ENCODE measurements around the gene NT5C. TPM values are rescaled to one million over a fixed set of nuclear protein-coding genes. Genes with fewer than 3 reads are reported as not detected.
"Not testable (repeated sequence)": the region's sequence is repeated elsewhere in the genome, so short reads cannot be mapped to it uniquely, and the experiment has no call there.

Gene NT5C
- total RNA-seq, 2 donors from 2014 or later = 56.0 to 64.9 TPM

- Mint-ChIP-seq H3K9me3 (no peaks in the 10 kb centered on the region), H3K4me3 (peak overlapping the region; percentile 94), H3K27me3 (no peaks in the 10 kb centered on the region), H3K36me3 (ENCODE audit: low read depth) (peaks cover 44% of the 10 kb centered on the region), H3K27ac (peak overlapping the region; percentile 85), H3K4me1 (peaks cover 32% of the 10 kb centered on the region)
- peak; percentile 1 for ATAC-seq (replicated peaks)
These were observed 22.2 kb upstream of the NT5C start for GRCh38 chr17:75153780-75154194.

- Mint-ChIP-seq H3K27ac (peak overlapping the region; percentile 85), H3K4me1 (peaks cover 36% of the 10 kb centered on the region), H3K27me3 (no peaks in the 10 kb centered on the region), H3K4me3 (peak overlapping the region; percentile 94), H3K9me3 (no peaks in the 10 kb centered on the region), H3K36me3 (ENCODE audit: low read depth) (peaks cover 51% of the 10 kb centered on the region)
- peak; percentile 18 for ATAC-seq (replicated peaks)
These were observed 21.6 kb upstream of the NT5C start for GRCh38 chr17:75152922-75153779.

DNA sequence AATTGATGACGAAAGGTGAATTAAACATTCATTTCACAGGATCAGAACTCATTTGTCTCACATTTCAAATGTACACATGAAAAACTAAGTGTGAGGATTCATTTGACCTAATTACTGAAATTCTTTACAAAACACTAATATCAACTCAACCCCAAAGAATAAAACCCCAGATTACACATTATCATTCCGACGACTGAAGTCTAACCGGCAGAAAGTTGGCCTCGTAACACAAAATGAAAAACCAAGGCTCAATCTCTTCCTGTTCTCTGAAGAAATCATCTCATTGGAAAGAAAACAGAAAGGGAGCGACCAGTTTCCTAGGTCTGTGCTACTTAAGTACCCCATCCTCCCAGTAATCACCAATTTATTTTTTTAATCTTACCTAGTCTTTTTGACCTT lies 21.0 kb upstream of the NT5C start:
- no peak for ATAC-seq (replicated peaks)
- H3K27ac Mint-ChIP-seq = peak overlapping the region; percentile 85
- H3K4me3 Mint-ChIP-seq = peak overlapping the region; percentile 94
- no peaks in the 10 kb centered on the region for H3K27me3 Mint-ChIP-seq
- no peaks in the 10 kb centered on the region for H3K9me3 Mint-ChIP-seq
- peaks cover 57% of the 10 kb centered on the region for H3K36me3 Mint-ChIP-seq (ENCODE audit: low read depth)
- H3K4me1 Mint-ChIP-seq = peaks cover 36% of the 10 kb centered on the region

DNA sequence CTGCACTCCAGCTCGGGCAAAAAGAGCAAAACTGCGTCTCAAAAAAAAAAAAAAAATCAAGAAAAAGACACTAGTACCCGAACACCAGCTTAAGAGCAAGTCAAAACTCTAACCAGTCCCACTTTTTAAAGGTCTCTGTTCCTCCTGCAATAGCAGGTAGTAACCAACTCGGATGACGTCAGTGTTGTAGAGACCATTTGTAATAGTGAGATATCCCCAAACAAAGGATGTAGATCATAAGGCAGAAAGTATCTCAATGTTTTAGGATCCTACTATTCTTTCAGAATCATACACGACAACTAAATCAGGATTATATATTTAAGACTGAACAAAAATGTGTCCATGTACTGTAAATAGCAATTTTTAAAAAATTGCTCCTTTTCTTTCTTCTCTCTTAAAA lies 20.4 kb upstream of the NT5C start:
- peak overlapping the region; percentile 85 for H3K27ac Mint-ChIP-seq

DNA sequence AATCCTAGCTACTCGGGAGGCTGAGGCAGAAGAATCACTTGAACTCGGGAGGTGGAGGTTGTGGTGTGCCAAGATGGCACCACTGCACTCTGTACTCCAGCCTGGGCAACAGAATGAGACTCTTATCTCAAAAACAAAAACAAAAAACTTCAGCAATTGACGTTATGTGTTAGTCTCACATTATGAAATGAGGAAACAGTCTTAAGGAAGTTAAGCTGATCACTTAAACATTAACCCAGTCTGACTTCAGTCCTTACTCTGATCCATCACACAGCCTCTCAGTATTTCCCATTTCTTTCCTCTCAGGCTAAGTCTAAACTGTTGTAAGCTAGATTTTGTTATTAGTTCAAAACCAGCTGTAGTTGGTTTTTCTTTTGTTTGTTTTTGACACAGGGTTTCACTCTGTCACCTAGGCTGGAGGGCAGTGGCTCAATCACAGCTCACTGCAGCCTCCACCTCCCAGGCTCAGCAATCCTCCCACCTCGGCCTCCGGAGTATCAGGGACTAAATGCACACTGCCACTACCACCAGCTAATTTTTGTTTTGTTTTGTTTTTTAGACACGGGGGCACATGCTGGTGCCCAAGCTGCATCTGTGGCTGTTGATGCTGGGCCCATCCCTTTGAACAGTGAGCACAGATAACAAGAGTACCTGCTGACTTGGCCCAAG lies 16.5 kb upstream of the NT5C start:
- no peak overlapping the region for H3K4me3 Mint-ChIP-seq
- peak overlapping the region; percentile 28 for H3K27ac Mint-ChIP-seq
- ATAC-seq (replicated peaks) = no peak
- peaks cover 28% of the 10 kb centered on the region for H3K4me1 Mint-ChIP-seq
- no peaks in the 10 kb centered on the region for H3K27me3 Mint-ChIP-seq
- H3K36me3 Mint-ChIP-seq (ENCODE audit: low read depth) = peaks cover 86% of the 10 kb centered on the region
- H3K9me3 Mint-ChIP-seq = no peaks in the 10 kb centered on the region

More for the DNA sequence above, 20.4 kb upstream of the NT5C start:
- H3K4me3 Mint-ChIP-seq = peak overlapping the region; percentile 94
- no peak for ATAC-seq (replicated peaks)
- no peaks in the 10 kb centered on the region for H3K9me3 Mint-ChIP-seq
- peaks cover 38% of the 10 kb centered on the region for H3K4me1 Mint-ChIP-seq
- H3K36me3 Mint-ChIP-seq (ENCODE audit: low read depth) = peaks cover 63% of the 10 kb centered on the region
- H3K27me3 Mint-ChIP-seq = no peaks in the 10 kb centered on the region

DNA sequence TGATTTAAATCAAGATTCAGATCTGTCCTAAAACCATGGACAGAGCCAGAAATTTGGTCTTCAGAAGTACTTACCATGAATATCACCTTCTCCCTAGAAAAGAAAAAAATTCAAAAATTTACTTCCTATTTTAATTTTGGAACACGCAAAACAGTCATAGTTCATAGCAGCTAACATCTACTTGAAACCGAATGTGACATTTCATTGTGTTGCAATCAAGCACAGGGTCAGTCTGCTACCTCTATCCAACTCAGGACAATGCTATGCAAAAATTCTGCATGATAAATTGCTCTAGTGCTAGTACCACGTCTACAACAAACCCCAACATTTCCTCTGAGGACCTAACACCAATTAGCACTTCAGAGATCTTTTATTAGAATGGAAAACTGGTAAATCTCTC lies 15.1 kb upstream of the NT5C start:
- Mint-ChIP-seq H3K27ac (peak overlapping the region; percentile 14), H3K4me1 (peaks cover 16% of the 10 kb centered on the region)
- ATAC-seq (replicated peaks) = no peak

DNA sequence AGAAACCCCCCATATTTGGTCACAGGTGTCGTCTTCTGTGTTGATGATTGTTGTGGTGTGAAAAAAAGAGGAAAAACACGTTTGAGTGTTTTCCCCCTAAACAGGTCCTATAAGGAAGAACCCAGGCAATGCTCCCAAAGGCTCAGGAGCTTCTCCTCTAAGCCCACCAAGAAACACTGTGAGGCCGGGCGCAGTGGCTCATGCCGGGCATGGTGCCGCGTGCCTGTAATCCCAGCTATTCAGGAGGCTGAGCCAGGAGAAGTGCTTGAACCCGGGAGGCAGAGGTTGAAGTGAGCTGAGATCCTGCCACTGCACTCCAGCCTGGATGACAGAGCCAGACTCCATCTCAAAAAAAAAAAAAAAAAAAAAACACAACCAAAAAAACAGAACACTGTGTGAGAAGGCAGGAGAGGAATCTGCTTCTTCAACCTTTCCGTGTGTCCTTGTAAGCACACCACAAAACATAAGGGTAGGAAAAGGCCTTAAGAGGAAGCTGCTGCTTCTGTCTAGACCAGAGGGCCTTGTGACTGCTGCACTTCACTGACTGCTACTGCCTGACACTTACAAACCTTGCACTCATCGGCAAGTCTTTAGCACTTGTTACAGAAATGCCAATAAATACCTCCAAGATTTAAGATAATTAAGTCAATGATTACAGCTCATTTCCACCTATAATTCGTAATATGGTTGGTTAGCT lies 13.4 kb upstream of the NT5C start:
- Mint-ChIP-seq H3K9me3 (no peaks in the 10 kb centered on the region), H3K27me3 (no peaks in the 10 kb centered on the region), H3K36me3 (ENCODE audit: low read depth) (peaks cover 98% of the 10 kb centered on the region), H3K4me1 (peaks cover 15% of the 10 kb centered on the region), H3K27ac (no peak overlapping the region), H3K4me3 (no peak overlapping the region)
- no peak for ATAC-seq (replicated peaks)

More for the DNA sequence above, 15.1 kb upstream of the NT5C start:
- no peaks in the 10 kb centered on the region for H3K9me3 Mint-ChIP-seq
- H3K4me3 Mint-ChIP-seq = no peak overlapping the region
- H3K27me3 Mint-ChIP-seq = no peaks in the 10 kb centered on the region
- H3K36me3 Mint-ChIP-seq (ENCODE audit: low read depth) = peaks cover 85% of the 10 kb centered on the region

GRCh38 chr17:75142236-75142971 lies 10.9 kb upstream of the NT5C start:
- Mint-ChIP-seq H3K27ac (no peak overlapping the region), H3K4me1 (peaks cover 5% of the 10 kb centered on the region), H3K9me3 (no peaks in the 10 kb centered on the region)

GRCh38 chr17:75138519-75138918 lies 7.0 kb upstream of the NT5C start:
- Mint-ChIP-seq H3K27me3 (no peaks in the 10 kb centered on the region), H3K9me3 (no peaks in the 10 kb centered on the region), H3K36me3 (ENCODE audit: low read depth) (peaks cover 76% of the 10 kb centered on the region), H3K27ac (no peak overlapping the region), H3K4me1 (no peaks in the 10 kb centered on the region), H3K4me3 (no peak overlapping the region)
- ATAC-seq (replicated peaks) = no peak

More at GRCh38 chr17:75142236-75142971, 10.9 kb upstream of the NT5C start:
- no peak for ATAC-seq (replicated peaks)
- no peak overlapping the region for H3K4me3 Mint-ChIP-seq
- H3K36me3 Mint-ChIP-seq (ENCODE audit: low read depth) = peaks cover 95% of the 10 kb centered on the region
- no peaks in the 10 kb centered on the region for H3K27me3 Mint-ChIP-seq

DNA sequence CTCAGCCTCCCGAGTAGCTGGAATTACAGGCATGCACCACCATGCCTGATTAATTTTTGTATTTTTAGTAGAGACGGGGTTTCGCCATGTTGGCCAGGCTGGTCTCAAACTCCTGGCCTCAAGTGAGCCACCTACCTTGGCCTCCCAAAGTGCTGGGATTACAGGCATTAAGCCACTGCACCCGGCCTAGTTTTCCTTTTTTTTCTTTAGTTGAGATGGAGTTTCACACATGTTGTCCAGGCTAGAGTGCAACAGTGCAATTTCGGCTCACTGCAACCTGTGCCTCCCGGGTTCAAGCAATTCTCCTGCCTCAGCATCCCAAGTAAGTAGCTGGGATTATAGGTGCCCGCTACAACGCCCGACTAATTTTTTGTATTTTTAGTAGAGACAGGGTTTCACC lies 6.2 kb upstream of the NT5C start:
- H3K27me3 Mint-ChIP-seq; H3K9me3 Mint-ChIP-seq; H3K4me1 Mint-ChIP-seq; H3K27ac Mint-ChIP-seq; ATAC-seq (replicated peaks); H3K4me3 Mint-ChIP-seq: not testable (repeated sequence)
- H3K36me3 Mint-ChIP-seq (ENCODE audit: low read depth) = peaks cover 69% of the 10 kb centered on the region

DNA sequence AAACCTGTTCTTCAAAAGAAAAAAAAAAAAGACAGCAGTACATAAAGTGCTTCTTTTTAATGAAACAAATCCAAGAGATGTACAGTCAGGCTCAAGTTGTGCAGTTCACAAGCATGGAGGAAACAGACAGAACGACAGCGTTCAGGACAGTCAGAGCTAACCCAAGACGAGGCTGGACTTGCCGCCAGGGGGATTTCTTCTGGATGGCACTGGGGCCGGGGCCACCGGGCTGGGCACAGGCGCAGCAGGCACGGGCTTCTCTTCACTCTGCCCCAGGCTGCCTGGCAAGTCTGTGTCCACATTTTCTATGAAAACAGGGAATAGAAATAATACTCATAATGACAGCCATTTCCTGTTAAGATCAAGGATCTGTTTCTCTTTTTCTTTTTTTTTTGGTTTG lies 4.4 kb upstream of the NT5C start:
- Mint-ChIP-seq H3K4me3 (no peak overlapping the region), H3K4me1 (no peaks in the 10 kb centered on the region), H3K27ac (peak overlapping the region; percentile 41), H3K9me3 (no peaks in the 10 kb centered on the region), H3K27me3 (no peaks in the 10 kb centered on the region), H3K36me3 (ENCODE audit: low read depth) (peaks cover 52% of the 10 kb centered on the region)
- no peak for ATAC-seq (replicated peaks)

GRCh38 chr17:75135452-75135851 lies 3.9 kb upstream of the NT5C start:
- Mint-ChIP-seq H3K27me3 (no peaks in the 10 kb centered on the region), H3K9me3 (no peaks in the 10 kb centered on the region), H3K4me3 (no peak overlapping the region), H3K27ac (peak overlapping the region; percentile 41), H3K36me3 (ENCODE audit: low read depth) (peaks cover 51% of the 10 kb centered on the region), H3K4me1 (peaks cover 3% of the 10 kb centered on the region)
- ATAC-seq (replicated peaks) = no peak

- not testable (repeated sequence) for H3K27ac Mint-ChIP-seq; H3K4me1 Mint-ChIP-seq; ATAC-seq (replicated peaks); H3K27me3 Mint-ChIP-seq; H3K9me3 Mint-ChIP-seq; H3K4me3 Mint-ChIP-seq
- H3K36me3 Mint-ChIP-seq (ENCODE audit: low read depth) = peaks cover 51% of the 10 kb centered on the region
These were observed 2.2 kb upstream of the NT5C start for GRCh38 chr17:75133607-75134347.

Measured in activated T-helper 17 cell treated with anti-CD3 and anti-CD28 coated beads, Interleukin-2, amount 50 U/mL, for 72 hours (primary cell).